Endothelial cell (in vitro differentiated cells): ENCODE data around the gene GMPR. TPM values are rescaled to one million over a fixed set of nuclear protein-coding genes. Genes with fewer than 3 reads are reported as not detected.
A peak's percentile ranks its signal among the peaks of the same experiment; 100 is the strongest.

Experiments
- DNase-seq: peaks from one replicate; pipeline ENCODE4 v3.0.0; 2021; ENCODE audit warnings: low spot score
- H3K27ac Mint-ChIP-seq: one replicate; pipeline ENCODE4 v1.8.0; 2021; ENCODE audit warnings: mixed read lengths, inconsistent platforms; ENCODE audit not compliant: unreplicated experiment
- H3K27me3 Mint-ChIP-seq: one replicate; pipeline ENCODE4 v1.8.0; 2021; ENCODE audit warnings: mild to moderate bottlenecking, moderate library complexity, mixed read lengths, inconsistent platforms; ENCODE audit not compliant: unreplicated experiment
- H3K36me3 Mint-ChIP-seq: one replicate; pipeline ENCODE4 v1.8.0; 2021; ENCODE audit warnings: mild to moderate bottlenecking, low read depth, mixed read lengths, inconsistent platforms; ENCODE audit not compliant: unreplicated experiment
- H3K4me1 Mint-ChIP-seq: one replicate; pipeline ENCODE4 v1.8.0; 2021; ENCODE audit warnings: mild to moderate bottlenecking, mixed read lengths, inconsistent platforms; ENCODE audit not compliant: unreplicated experiment
- H3K4me3 Mint-ChIP-seq: one replicate; pipeline ENCODE4 v1.8.0; 2021; ENCODE audit warnings: mild to moderate bottlenecking, mixed read lengths, inconsistent platforms; ENCODE audit not compliant: unreplicated experiment
- H3K9me3 Mint-ChIP-seq: one replicate; pipeline ENCODE4 v1.8.0; 2021; ENCODE audit warnings: mixed read lengths, inconsistent platforms; ENCODE audit not compliant: unreplicated experiment
- long read RNA-seq: library from polyadenylated mRNA; unstranded; transcript quantifications from one replicate; pipeline ENCODE4 v2.0.0, GENCODE V29; 2020; ENCODE audit not compliant: unreplicated experiment
- total RNA-seq: library from RNA; stranded (reverse); fragmentation: NEBNext Ultra II Directional; extraction: Animal tissue kit (Norgen Biotek cat#: 25700); gene quantifications from one replicate; pipeline ENCODE4 v1.2.1, GENCODE V29; 2021; ENCODE audit not compliant: unreplicated experiment
- TF ChIP-seq, protein P1 (sequence below): fragments of 200-600 bp; sonication (generic); IDR thresholded peaks from one replicate; pipeline ENCODE4 v1.5.0; 2021; ENCODE audit warnings: antibody characterized with exemption; ENCODE audit not compliant: unreplicated experiment

The GMPR gene
- 1.8 TPM for total RNA-seq
- long read RNA-seq, partial matches to known transcripts: 0 of 1 reads
- long read RNA-seq, other reads (novel, unspliced or antisense): 1 of 1 reads

DNA sequence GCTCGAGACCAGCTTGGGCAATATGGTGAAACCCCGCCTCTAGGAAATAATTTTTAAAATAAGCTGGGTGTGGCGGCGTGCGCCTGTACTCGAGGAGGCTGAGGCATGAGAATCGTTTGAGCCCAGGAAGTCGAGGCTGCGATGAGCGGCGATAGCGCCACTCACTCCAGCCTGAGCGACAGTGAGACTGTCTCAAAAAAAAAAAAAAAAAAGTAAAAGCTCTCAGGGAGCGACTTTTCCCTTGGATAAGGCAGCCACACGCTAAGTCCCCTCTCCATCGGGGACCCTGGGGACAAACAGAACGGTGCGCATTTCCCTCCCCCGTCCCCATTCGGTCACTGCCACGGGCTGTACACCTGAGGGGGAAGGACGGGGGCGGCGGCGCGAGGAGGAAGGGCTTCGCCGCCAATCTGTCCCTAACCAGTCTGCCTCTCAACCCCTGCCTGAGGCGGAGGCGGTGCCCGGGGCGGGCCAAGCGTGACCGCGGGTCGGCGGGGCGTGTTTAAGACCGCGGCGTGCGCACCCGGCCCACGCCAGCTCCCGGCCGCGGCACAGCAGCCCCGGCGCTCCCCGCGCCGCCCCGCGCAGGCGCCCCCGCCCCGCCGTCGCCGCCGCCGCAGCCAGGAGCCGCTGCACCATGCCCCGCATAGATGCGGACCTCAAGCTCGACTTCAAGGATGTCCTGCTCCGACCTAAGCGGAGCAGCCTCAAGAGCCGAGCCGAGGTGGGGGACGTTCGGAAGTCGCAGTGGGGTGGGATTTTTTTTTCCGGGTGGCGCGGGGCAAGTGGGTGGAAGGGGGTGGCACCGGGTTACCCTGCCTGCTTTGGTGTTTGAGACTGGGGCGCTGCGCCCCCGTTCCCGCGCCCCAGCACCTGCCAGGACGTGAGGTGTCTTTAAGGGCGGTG is at the start of gene GMPR:
TSS of gene GMPR (plus strand) at position 531 of the 906 bp plus-strand sequence. CDS start at position 638, 107 bp downstream.
- Mint-ChIP-seq H3K4me1 (peaks cover 8% of the 10 kb centered on the region), H3K4me3 (peak within 1 kb of the TSS; percentile 88), H3K36me3 (no peaks in the 10 kb centered on the region), H3K9me3 (peaks cover 3% of the 10 kb centered on the region), H3K27ac (no peak within 1 kb of the TSS), H3K27me3 (peaks cover 4% of the 10 kb centered on the region)
- TF ChIP-seq, protein P1, sequence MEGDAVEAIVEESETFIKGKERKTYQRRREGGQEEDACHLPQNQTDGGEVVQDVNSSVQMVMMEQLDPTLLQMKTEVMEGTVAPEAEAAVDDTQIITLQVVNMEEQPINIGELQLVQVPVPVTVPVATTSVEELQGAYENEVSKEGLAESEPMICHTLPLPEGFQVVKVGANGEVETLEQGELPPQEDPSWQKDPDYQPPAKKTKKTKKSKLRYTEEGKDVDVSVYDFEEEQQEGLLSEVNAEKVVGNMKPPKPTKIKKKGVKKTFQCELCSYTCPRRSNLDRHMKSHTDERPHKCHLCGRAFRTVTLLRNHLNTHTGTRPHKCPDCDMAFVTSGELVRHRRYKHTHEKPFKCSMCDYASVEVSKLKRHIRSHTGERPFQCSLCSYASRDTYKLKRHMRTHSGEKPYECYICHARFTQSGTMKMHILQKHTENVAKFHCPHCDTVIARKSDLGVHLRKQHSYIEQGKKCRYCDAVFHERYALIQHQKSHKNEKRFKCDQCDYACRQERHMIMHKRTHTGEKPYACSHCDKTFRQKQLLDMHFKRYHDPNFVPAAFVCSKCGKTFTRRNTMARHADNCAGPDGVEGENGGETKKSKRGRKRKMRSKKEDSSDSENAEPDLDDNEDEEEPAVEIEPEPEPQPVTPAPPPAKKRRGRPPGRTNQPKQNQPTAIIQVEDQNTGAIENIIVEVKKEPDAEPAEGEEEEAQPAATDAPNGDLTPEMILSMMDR: no peak
- peak; percentile 43 for DNase-seq

DNA sequence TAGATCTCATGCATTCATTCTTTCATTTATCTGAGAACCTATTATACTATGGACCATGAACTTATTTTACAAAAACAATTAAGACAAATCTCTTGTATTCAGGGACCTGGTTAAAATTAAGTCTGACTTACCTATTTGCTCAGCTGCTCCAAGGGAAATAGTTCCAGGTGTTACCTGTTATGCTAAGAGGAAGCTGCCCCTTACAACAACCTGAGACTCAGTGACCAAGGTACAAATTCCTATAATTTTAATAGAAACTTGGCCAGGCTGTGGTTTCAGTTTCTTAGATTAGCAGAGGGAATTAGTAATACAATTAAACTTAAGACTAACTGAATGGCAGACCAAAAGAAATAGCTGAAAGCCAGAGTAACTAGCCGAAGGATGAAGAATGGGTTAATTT is 48.2 kb upstream of the GMPR start:
- Mint-ChIP-seq H3K4me3 (no peak overlapping the region), H3K27me3 (no peaks in the 10 kb centered on the region), H3K27ac (no peak overlapping the region), H3K36me3 (no peaks in the 10 kb centered on the region), H3K9me3 (no peaks in the 10 kb centered on the region), H3K4me1 (no peaks in the 10 kb centered on the region)
- TF ChIP-seq, protein P1: no peak
- no peak for DNase-seq

DNA sequence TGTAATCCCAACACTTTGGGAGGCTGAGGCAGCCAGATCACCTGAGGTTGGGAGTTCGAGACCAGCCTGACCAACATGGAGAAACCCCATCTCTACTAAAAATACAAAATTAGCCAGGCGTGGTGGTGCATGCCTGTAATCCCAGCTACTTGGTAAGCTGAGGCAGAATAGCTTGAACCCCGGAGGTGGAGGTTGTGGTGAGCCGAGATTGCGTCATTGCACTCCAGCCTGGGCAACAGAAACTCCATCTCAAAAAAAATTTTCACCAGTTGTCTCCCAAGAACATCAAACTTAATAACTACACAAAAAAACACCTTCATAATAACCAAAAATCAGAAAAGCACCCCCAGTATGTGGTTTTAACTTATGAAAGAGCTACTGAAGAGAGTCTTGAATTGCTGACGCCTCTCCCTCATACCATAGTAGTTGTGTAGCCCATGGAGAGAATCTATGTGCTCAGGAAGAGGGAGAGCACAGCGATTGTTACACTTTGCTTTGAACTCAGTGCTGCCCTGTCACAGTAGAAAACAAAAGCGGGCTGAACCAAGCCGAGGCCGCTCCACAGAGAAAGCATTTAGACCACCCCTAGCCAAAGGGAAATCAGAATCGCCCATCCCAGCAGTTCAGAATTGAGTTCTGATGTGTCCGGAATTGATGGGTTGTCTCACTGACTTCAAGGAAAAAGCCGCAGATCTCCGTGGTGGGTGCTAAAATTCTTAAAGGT is 42.0 kb upstream of the GMPR start:
- peaks cover 5% of the 10 kb centered on the region for H3K27me3 Mint-ChIP-seq
- no peaks in the 10 kb centered on the region for H3K36me3 Mint-ChIP-seq
- no peak overlapping the region for H3K27ac Mint-ChIP-seq
- no peak for DNase-seq
- no peak overlapping the region for H3K4me3 Mint-ChIP-seq
- no peaks in the 10 kb centered on the region for H3K9me3 Mint-ChIP-seq
- no peaks in the 10 kb centered on the region for H3K4me1 Mint-ChIP-seq
- TF ChIP-seq, protein P1: no peak

DNA sequence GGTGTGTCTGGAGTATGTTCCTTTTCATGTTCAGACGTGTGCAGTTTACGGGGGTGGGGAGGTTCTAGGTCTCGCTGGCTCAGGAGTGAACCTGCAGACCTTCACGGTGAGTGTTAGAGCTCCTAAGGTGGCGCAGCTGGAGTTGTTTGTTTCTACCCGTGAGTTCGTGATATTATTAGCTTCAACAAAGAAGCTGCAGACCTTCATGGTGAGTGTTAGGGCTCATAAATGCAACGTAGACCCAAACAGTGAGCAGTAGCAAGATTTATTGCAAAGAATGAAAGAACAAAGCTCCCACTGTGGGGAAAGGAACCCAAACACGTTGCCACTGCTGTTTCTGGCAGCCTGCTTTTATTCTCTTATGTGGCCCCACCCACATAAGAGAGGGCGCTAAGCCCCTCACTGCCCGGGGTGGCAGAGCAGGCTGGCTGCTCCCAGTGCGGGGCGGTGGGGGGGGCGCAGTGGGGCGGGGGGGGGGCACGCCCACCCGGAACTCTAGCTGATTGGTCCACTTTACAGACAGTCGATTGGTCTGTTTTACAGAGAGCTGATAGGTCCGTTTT is 41.3 kb upstream of the GMPR start:
- no peak for DNase-seq
- peaks cover 5% of the 10 kb centered on the region for H3K27me3 Mint-ChIP-seq
- TF ChIP-seq, protein P1: no peak
- no peak overlapping the region for H3K27ac Mint-ChIP-seq
- no peaks in the 10 kb centered on the region for H3K36me3 Mint-ChIP-seq
- no peaks in the 10 kb centered on the region for H3K9me3 Mint-ChIP-seq
- H3K4me1 Mint-ChIP-seq: no peaks in the 10 kb centered on the region
- no peak overlapping the region for H3K4me3 Mint-ChIP-seq
